HCT116 (cell line): ENCODE measurements around the gene SEMA5B. TPM values are rescaled to one million over a fixed set of nuclear protein-coding genes. Genes with fewer than 3 reads are reported as not detected.
A peak's percentile ranks its signal among the peaks of the same experiment; 100 is the strongest.

ENCODE experiments used
- ATAC-seq: fragments of 200-7000 bp; cut with Tn5 transposase; 2 replicates; pipeline ENCODE4 v1.9.1; 2020; ENCODE audit warnings: mild to moderate bottlenecking, moderate library complexity
- BruUV-seq: library from RNA; stranded (reverse); fragments of 400-500 nt; replicated peaks from 2 replicates; lab custom pipeline; 2021; lab: Mats Ljungman, UMichigan
- CTCF ChIA-PET: fragments of 300-600 bp; sonication (Branson Sonifier 250); formaldehyde crosslinking; loops from one replicate; lab custom pipeline; 2021; ENCODE audit warnings: antibody characterized with exemption; lab: Charles Lee
- POLR2A ChIA-PET: fragments of 300-600, 350-600 bp; sonication (Branson Sonifier 250); formaldehyde crosslinking; loops from one replicate; lab custom pipeline; 2021; ENCODE audit warnings: antibody characterized with exemption; lab: Charles Lee
- RAD21 ChIA-PET, 2 experiments: fragments of 300-600 bp; sonication (Branson Sonifier 250); formaldehyde crosslinking; loops; one replicate each; lab custom pipeline; 2023; ENCODE audit warnings: low total read pairs in 2 of 2; ENCODE audit not compliant: uncharacterized antibody in 2 of 2, unreplicated experiment in 2 of 2, low non-redundant PET in 1 of 2; lab: Charles Lee
- DNase-seq: peaks from one replicate; pipeline ENCODE4 v3.0.0-alpha.2; 2010; ENCODE audit warnings: low read depth, low spot score
- H2AFZ ChIP-seq: fragments of 200-600 bp; shearing (Covaris generic), sonication (generic); 2 replicates; pipeline ENCODE4 v1.6.1; 2017; ENCODE audit warnings: low read depth, mixed run types, mixed read lengths, antibody characterized with exemption, low read length; ENCODE audit not compliant: poor library complexity, severe bottlenecking
- H3K27ac ChIP-seq: 2 replicates; pipeline ENCODE4 v1.5.1; 2012; ENCODE audit warnings: low read depth, low read length
- H3K27me3 ChIP-seq: fragments of 200-600 bp; sonication (generic); 2 replicates; pipeline ENCODE4 v1.6.1; 2016; ENCODE audit warnings: mixed run types, low read length, mixed read lengths; ENCODE audit not compliant: insufficient read depth
- H3K36me3 ChIP-seq, 2 experiments: fragments of 200-500 bp in 1 of 2; fragments of 200-600 bp in 1 of 2; sonication (Bioruptor generic) in 1 of 2; sonication (generic) in 1 of 2; 2 replicates each; pipeline versions ENCODE4 v1.5.1 to v1.6.1; 2014 to 2016; ENCODE audit warnings: low read length in 2 of 2, inconsistent platforms in 1 of 2, mixed read lengths in 1 of 2, mixed run types in 1 of 2; ENCODE audit not compliant: insufficient read depth in 2 of 2, control insufficient read depth in 1 of 2
- H3K4me1 ChIP-seq, 2 experiments: fragments of 200-600 bp in 1 of 2; sonication (generic) in 1 of 2; 2 replicates each; pipeline versions ENCODE4 v1.5.1 to v1.6.1; 2012 to 2017; ENCODE audit warnings: low read length in 2 of 2, inconsistent platforms in 1 of 2, mild to moderate bottlenecking in 1 of 2, mixed read lengths in 1 of 2, mixed run types in 1 of 2, moderate library complexity in 1 of 2; ENCODE audit not compliant: insufficient read depth in 2 of 2, control insufficient read depth in 1 of 2
- H3K4me2 ChIP-seq: fragments of 200-600 bp; sonication (generic); 2 replicates; pipeline ENCODE4 v1.6.1; 2017; ENCODE audit warnings: mixed run types, low read length, mixed read lengths
- H3K4me3 ChIP-seq, 2 experiments: fragments of 200-600 bp in 1 of 2; sonication (generic) in 1 of 2; replicated peaks in 1 of 2; 2 replicates each; pipeline ENCODE4 v1.5.1; 2011 to 2016; ENCODE audit warnings: low read length in 2 of 2, control low read depth in 1 of 2, low read depth in 1 of 2, mild to moderate bottlenecking in 1 of 2, mixed read lengths in 1 of 2, mixed run types in 1 of 2
- H3K79me2 ChIP-seq: fragments of 200-600 bp; sonication (generic); 2 replicates; pipeline ENCODE4 v1.6.1; 2017; ENCODE audit warnings: mild to moderate bottlenecking, mixed run types, low read length, moderate library complexity, mixed read lengths; ENCODE audit not compliant: insufficient read depth
- H3K9ac ChIP-seq: fragments of 200-600 bp; sonication (generic); 2 replicates; pipeline ENCODE4 v1.6.1; 2016; ENCODE audit warnings: low read length, mixed read lengths
- H3K9me2 ChIP-seq: fragments of 200-600 bp; sonication (generic), shearing (Covaris generic); 2 replicates; pipeline ENCODE4 v1.6.1; 2017; ENCODE audit warnings: mixed run types, mild to moderate bottlenecking, moderate library complexity; ENCODE audit not compliant: insufficient read depth
- H3K9me3 ChIP-seq, 2 experiments: fragments of 200-500 bp in 1 of 2; fragments of 200-600 bp in 1 of 2; sonication (Bioruptor generic) in 1 of 2; sonication (generic) in 1 of 2; 2 replicates each; pipeline ENCODE4 v1.6.1; 2014 to 2017; ENCODE audit warnings: low read length in 2 of 2, mixed read lengths in 2 of 2, inconsistent platforms in 1 of 2, low read depth in 1 of 2, mild to moderate bottlenecking in 1 of 2, mixed run types in 1 of 2, moderate library complexity in 1 of 2; ENCODE audit not compliant: control insufficient read depth in 1 of 2, insufficient read depth in 1 of 2
- H4K20me1 ChIP-seq: fragments of 200-600 bp; sonication (generic), shearing (Covaris generic); 2 replicates; pipeline ENCODE4 v1.6.1; 2017; ENCODE audit warnings: mixed run types, mild to moderate bottlenecking, moderate library complexity; ENCODE audit not compliant: insufficient read depth
- ELF1 ChIP-seq: IDR thresholded peaks from 2 replicates; pipeline ENCODE4 v1.6.1; 2012; ENCODE audit warnings: low read depth, borderline replicate concordance
- JUND ChIP-seq: IDR thresholded peaks from 2 replicates; pipeline ENCODE4 v1.6.1; 2012
- POLR2AphosphoS5 ChIP-seq: IDR thresholded peaks from 2 replicates; pipeline ENCODE4 v1.6.1; 2011; ENCODE audit warnings: mild to moderate bottlenecking, low read depth, low read length, moderate library complexity
- RAD21 ChIP-seq: IDR thresholded peaks from 2 replicates; pipeline ENCODE4 v1.6.1; 2012; ENCODE audit warnings: low read depth, mild to moderate bottlenecking
- YY1 ChIP-seq: IDR thresholded peaks from 2 replicates; pipeline ENCODE4 v1.6.1; 2011; ENCODE audit warnings: low read length, low read depth, moderate library complexity, mild to moderate bottlenecking; ENCODE audit not compliant: insufficient replicate concordance; ENCODE audit errors: extremely low read depth
- intact Hi-C: fragments of 100-400 bp; cut with micrococcal nuclease; formaldehyde crosslinking; loops from 2 replicates; pipeline ENCODE4 v1.10.0; 2022
- total RNA-seq: library from RNA; stranded (reverse); gene quantifications from one replicate; pipeline ENCODE4 v1.2.1, GENCODE V29; 2021; ENCODE audit not compliant: unreplicated experiment
- TF ChIP-seq, protein P1 (sequence below): IDR thresholded peaks from 2 replicates; pipeline ENCODE4 v1.6.1; 2011; ENCODE audit warnings: mild to moderate bottlenecking, low read length, moderate library complexity; ENCODE audit not compliant: insufficient replicate concordance; ENCODE audit errors: extremely low read depth

SEMA5B gene
- total RNA-seq, 1 experiment from 2014 or later: 0.15 TPM

- peaks cover 15 to 46% of the 10 kb centered on the region in 2 experiments for H3K4me1 ChIP-seq
- no peaks in the 10 kb centered on the region for H4K20me1 ChIP-seq
- ATAC-seq (no peak), DNase-seq (no peak)
- H3K9me3 ChIP-seq: no peaks in the 10 kb centered on the region
- H3K9me2 ChIP-seq: no peaks in the 10 kb centered on the region
- POLR2A ChIA-PET: no interaction called here
- RAD21 ChIA-PET: no interaction called here
- H3K9ac ChIP-seq: peak overlapping the region; percentile 46; the same call in 1 of the 2 replicates
- H3K79me2 ChIP-seq: no peaks in the 10 kb centered on the region
- H3K36me3 ChIP-seq: no peaks in the 10 kb centered on the region
- H3K4me2 ChIP-seq: peak overlapping the region; percentile 70; the same call in 1 of the 2 replicates
- CTCF ChIA-PET: no interaction called here
- H3K4me3 ChIP-seq: no peak overlapping the region
- H3K27ac ChIP-seq: no peak overlapping the region
- H2AFZ ChIP-seq: no peak overlapping the region
- intact Hi-C loops: no loop called here
- H3K27me3 ChIP-seq: no peaks in the 10 kb centered on the region
- TF ChIP-seq JUND (no peak), ELF1 (no peak; the same call in 1 of the 2 replicates), RAD21 (no peak), YY1 (no peak), POLR2AphosphoS5 (no peak)
- TF ChIP-seq, protein P1, sequence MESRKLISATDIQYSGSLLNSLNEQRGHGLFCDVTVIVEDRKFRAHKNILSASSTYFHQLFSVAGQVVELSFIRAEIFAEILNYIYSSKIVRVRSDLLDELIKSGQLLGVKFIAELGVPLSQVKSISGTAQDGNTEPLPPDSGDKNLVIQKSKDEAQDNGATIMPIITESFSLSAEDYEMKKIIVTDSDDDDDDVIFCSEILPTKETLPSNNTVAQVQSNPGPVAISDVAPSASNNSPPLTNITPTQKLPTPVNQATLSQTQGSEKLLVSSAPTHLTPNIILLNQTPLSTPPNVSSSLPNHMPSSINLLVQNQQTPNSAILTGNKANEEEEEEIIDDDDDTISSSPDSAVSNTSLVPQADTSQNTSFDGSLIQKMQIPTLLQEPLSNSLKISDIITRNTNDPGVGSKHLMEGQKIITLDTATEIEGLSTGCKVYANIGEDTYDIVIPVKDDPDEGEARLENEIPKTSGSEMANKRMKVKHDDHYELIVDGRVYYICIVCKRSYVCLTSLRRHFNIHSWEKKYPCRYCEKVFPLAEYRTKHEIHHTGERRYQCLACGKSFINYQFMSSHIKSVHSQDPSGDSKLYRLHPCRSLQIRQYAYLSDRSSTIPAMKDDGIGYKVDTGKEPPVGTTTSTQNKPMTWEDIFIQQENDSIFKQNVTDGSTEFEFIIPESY: no peak
- BruUV-seq: no TSS peak
These were observed 135.2 kb downstream of the SEMA5B start for GRCh38 chr3:122892118-122892960.
